PC-3 (cell line): Measurements from ENCODE around the gene TMUB2.

Experiments used
- CTCF ChIP-seq: fragments of 300-600 bp; sonication (generic); conservative IDR thresholded peaks from 2 replicates; pipeline ENCODE4 v1.5.1; 2017; ENCODE audit warnings: antibody characterized with exemption, low read depth, mild to moderate bottlenecking, low read length
- EZH2phosphoT487 ChIP-seq: fragments of 300-600 bp; sonication (generic); IDR thresholded peaks from 2 replicates; pipeline ENCODE4 v1.6.1; 2018; ENCODE audit warnings: mild to moderate bottlenecking, antibody characterized with exemption, low read length, borderline replicate concordance

- TF ChIP-seq CTCF (no peak), EZH2phosphoT487 (no peak)
Observed at GRCh38 chr17:44214896-44215295, 28.1 kb downstream of the TMUB2 start.
